ENCODE data around the gene RPTOR.

The RPTOR gene

GRCh38 chr17:80559825-80560251 lies 15.2 kb downstream of the RPTOR start:
- H3K36me3 ChIP-seq (ENCODE audit: control insufficient read depth, insufficient read depth, low read length): no peaks in the 10 kb centered on the region
- H3K9ac ChIP-seq: no peak overlapping the region
- no peaks in the 10 kb centered on the region for H3K27me3 ChIP-seq (ENCODE audit: control insufficient read depth, insufficient read depth, low read length)
- H3K79me2 ChIP-seq: peaks cover 72% of the 10 kb centered on the region
- H2AFZ ChIP-seq: no peak overlapping the region
- H3K4me1 ChIP-seq: no peaks in the 10 kb centered on the region
- H3K4me3 ChIP-seq (ENCODE audit: low read depth, low read length): no peak overlapping the region
- TF ChIP-seq CTCF (IDR thresholded peaks at IDR 0.05): no peak
- no peak overlapping the region for H3K27ac ChIP-seq
- H3K9me3 ChIP-seq (ENCODE audit: control insufficient read depth, low read length): no peaks in the 10 kb centered on the region
- no peak overlapping the region for H3K4me2 ChIP-seq (ENCODE audit: low read length)

GRCh38 chr17:80561541-80562114 lies 17.0 kb downstream of the RPTOR start:
- Histone ChIP-seq H3K79me2 (peaks cover 72% of the 10 kb centered on the region), H3K9ac (no peak overlapping the region), H3K27me3 (ENCODE audit: control insufficient read depth, insufficient read depth, low read length) (no peaks in the 10 kb centered on the region), H3K4me1 (no peaks in the 10 kb centered on the region), H2AFZ (no peak overlapping the region), H3K4me2 (ENCODE audit: low read length) (no peak overlapping the region), H3K9me3 (ENCODE audit: control insufficient read depth, low read length) (no peaks in the 10 kb centered on the region), H3K27ac (no peak overlapping the region), H3K4me3 (ENCODE audit: low read depth, low read length) (no peak overlapping the region), H3K36me3 (ENCODE audit: control insufficient read depth, insufficient read depth, low read length) (no peaks in the 10 kb centered on the region)
- no peak for TF ChIP-seq CTCF (IDR thresholded peaks at IDR 0.05)

- Histone ChIP-seq H3K79me2 (peaks cover 70% of the 10 kb centered on the region), H3K9ac (no peak overlapping the region), H3K27me3 (ENCODE audit: control insufficient read depth, insufficient read depth, low read length) (no peaks in the 10 kb centered on the region), H2AFZ (no peak overlapping the region), H3K4me1 (no peaks in the 10 kb centered on the region), H3K36me3 (ENCODE audit: control insufficient read depth, insufficient read depth, low read length) (no peaks in the 10 kb centered on the region), H3K4me3 (ENCODE audit: low read depth, low read length) (no peak overlapping the region), H3K4me2 (ENCODE audit: low read length) (no peak overlapping the region), H3K27ac (no peak overlapping the region), H3K9me3 (ENCODE audit: control insufficient read depth, low read length) (no peaks in the 10 kb centered on the region)
- TF ChIP-seq CTCF (IDR thresholded peaks at IDR 0.05): no peak
Measured at GRCh38 chr17:80564545-80564944, 19.9 kb downstream of the RPTOR start.

GRCh38 chr17:80565343-80566053 lies 20.9 kb downstream of the RPTOR start:
- Histone ChIP-seq H2AFZ (no peak overlapping the region), H3K4me3 (ENCODE audit: low read depth, low read length) (no peak overlapping the region), H3K27me3 (ENCODE audit: control insufficient read depth, insufficient read depth, low read length) (no peaks in the 10 kb centered on the region), H3K9me3 (ENCODE audit: control insufficient read depth, low read length) (no peaks in the 10 kb centered on the region), H3K9ac (no peak overlapping the region), H3K27ac (no peak overlapping the region), H3K36me3 (ENCODE audit: control insufficient read depth, insufficient read depth, low read length) (no peaks in the 10 kb centered on the region), H3K4me2 (ENCODE audit: low read length) (no peak overlapping the region), H3K79me2 (peaks cover 61% of the 10 kb centered on the region), H3K4me1 (no peaks in the 10 kb centered on the region)
- no peak for TF ChIP-seq CTCF (IDR thresholded peaks at IDR 0.05)

GRCh38 chr17:80566054-80566400 lies 21.4 kb downstream of the RPTOR start:
- Histone ChIP-seq H3K4me3 (ENCODE audit: low read depth, low read length) (no peak overlapping the region), H3K36me3 (ENCODE audit: control insufficient read depth, insufficient read depth, low read length) (no peaks in the 10 kb centered on the region), H3K27me3 (ENCODE audit: control insufficient read depth, insufficient read depth, low read length) (no peaks in the 10 kb centered on the region), H3K4me2 (ENCODE audit: low read length) (no peak overlapping the region), H3K9me3 (ENCODE audit: control insufficient read depth, low read length) (no peaks in the 10 kb centered on the region), H2AFZ (no peak overlapping the region), H3K27ac (no peak overlapping the region), H3K4me1 (no peaks in the 10 kb centered on the region), H3K9ac (no peak overlapping the region), H3K79me2 (peaks cover 59% of the 10 kb centered on the region)
- no peak for TF ChIP-seq CTCF (IDR thresholded peaks at IDR 0.05)

All from parathyroid adenoma (tissue), 2 donors.